MM.1S (cell line): Measurements from ENCODE around the gene SEMA3G.

Source experiments
- EZH2phosphoT487 ChIP-seq: fragments of 300-600 bp; sonication (generic); IDR thresholded peaks from 2 replicates; pipeline ENCODE4 v1.6.1; 2018; ENCODE audit warnings: antibody characterized with exemption, low read length
- TF ChIP-seq, protein P1 (sequence below): fragments of 300-600 bp; sonication (generic); IDR thresholded peaks from 2 replicates; pipeline ENCODE4 v1.5.1; 2016; ENCODE audit warnings: antibody characterized with exemption, low read length, mixed read lengths

DNA sequence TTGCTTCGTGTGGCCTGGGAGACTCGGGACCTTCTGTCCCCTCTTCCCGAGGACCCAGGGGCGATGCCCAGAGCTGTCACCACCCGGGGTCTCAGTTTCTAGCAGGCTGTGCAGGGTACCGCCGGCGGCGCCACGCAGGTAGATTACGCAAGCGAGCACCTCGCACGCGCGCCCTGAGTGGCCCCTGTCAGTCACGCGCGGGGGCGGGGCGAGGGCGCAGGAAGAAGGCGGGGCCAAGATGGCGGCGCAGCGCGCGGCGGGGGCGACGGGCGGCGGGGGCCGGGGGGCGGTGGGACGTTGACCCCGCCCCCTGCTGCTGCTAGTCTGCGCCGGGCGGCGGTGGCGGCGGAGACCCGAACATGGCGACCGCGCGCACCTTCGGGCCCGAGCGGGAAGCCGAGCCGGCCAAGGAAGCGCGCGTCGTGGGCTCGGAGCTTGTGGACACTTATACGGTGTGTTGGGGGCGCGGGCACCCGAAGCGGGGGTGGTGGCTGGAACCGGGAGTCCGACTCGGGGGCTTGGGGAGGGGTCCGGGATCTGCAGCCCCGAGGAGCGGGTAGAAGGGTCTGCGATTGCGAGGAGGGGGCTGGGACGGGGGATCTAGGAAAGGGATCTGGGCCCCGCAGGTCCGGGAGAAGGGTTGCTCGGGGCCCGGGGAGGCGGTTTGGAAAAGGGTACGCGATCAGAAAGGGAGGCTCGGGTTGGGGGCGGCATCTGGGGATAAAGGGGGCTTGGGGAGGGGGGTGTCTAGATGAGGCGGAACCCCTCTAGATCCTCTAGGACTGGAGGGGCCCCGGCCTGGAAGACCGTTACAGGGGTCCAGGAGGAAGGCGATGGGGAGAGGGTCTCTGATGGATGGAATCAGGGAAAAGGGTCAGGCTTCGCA lies 10.6 kb upstream of the SEMA3G start, which contains the start of gene NISCH:
- TF ChIP-seq, protein P1, sequence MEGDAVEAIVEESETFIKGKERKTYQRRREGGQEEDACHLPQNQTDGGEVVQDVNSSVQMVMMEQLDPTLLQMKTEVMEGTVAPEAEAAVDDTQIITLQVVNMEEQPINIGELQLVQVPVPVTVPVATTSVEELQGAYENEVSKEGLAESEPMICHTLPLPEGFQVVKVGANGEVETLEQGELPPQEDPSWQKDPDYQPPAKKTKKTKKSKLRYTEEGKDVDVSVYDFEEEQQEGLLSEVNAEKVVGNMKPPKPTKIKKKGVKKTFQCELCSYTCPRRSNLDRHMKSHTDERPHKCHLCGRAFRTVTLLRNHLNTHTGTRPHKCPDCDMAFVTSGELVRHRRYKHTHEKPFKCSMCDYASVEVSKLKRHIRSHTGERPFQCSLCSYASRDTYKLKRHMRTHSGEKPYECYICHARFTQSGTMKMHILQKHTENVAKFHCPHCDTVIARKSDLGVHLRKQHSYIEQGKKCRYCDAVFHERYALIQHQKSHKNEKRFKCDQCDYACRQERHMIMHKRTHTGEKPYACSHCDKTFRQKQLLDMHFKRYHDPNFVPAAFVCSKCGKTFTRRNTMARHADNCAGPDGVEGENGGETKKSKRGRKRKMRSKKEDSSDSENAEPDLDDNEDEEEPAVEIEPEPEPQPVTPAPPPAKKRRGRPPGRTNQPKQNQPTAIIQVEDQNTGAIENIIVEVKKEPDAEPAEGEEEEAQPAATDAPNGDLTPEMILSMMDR = no peak
- no peak for TF ChIP-seq EZH2phosphoT487
